Right atrium auricular region (tissue), 2 donors: Measurements from ENCODE around the gene LCE3B. TPM values are rescaled to one million over a fixed set of nuclear protein-coding genes. Genes with fewer than 3 reads are reported as not detected.

ENCODE experiments used
- DNase-seq: peaks from one replicate; pipeline ENCODE4 v3.0.0-alpha.2; 2019; ENCODE audit warnings: low spot score
- H3K27ac ChIP-seq, 2 donors: fragments of 200-600 bp; sonication (generic); 1 replicate in 1 of 2; 2 replicates in 1 of 2; pipeline ENCODE4 v1.5.1; 2016 to 2019
- H3K27me3 ChIP-seq, 2 donors: fragments of 200-600 bp; sonication (generic); one replicate each; pipeline versions ENCODE4 v1.5.1 to v1.6.0; 2017 to 2019
- H3K36me3 ChIP-seq: fragments of 200-600 bp; sonication (generic); one replicate; pipeline ENCODE4 v1.5.1; 2016
- H3K4me1 ChIP-seq, 2 donors: fragments of 200-600 bp; sonication (generic); one replicate each; pipeline versions ENCODE4 v1.5.1 to v1.6.0; 2017 to 2019
- H3K4me3 ChIP-seq, 2 donors: fragments of 200-600 bp; sonication (generic); 1 replicate in 1 of 2; 2 replicates in 1 of 2; pipeline ENCODE4 v1.5.1; 2017 to 2019; ENCODE audit warnings: mild to moderate bottlenecking in 1 of 2, moderate library complexity in 1 of 2
- H3K9me3 ChIP-seq, 2 donors: fragments of 200-600 bp; sonication (generic); one replicate each; pipeline ENCODE4 v1.5.1; 2019
- CTCF ChIP-seq, 2 donors: fragments of 200-600 bp; sonication (generic); IDR thresholded peaks; one replicate each; pipeline ENCODE4 v1.5.1; 2019; ENCODE audit warnings: antibody characterized with exemption in 2 of 2
- total RNA-seq, 2 donors: library from RNA; depleted of rRNA; stranded (reverse); fragments of >200 nt; gene quantifications; one replicate each; pipeline ENCODE4 v1.1.0, GENCODE V29; 2016

Gene LCE3B
- total RNA-seq, 2 donors from 2014 or later = not detected

- H3K4me1 ChIP-seq = no peaks in the 10 kb centered on the region
- no peak within 1 kb of the TSS for H3K4me3 ChIP-seq
- no peak within 1 kb of the TSS for H3K27ac ChIP-seq
- no peak for DNase-seq
- no peaks in the 10 kb centered on the region for H3K27me3 ChIP-seq
- peaks cover 0 to 19% of the 10 kb centered on the region in 2 donors for H3K9me3 ChIP-seq
- TF ChIP-seq CTCF (IDR thresholded peaks at IDR 0.05) = no peak
- no peaks in the 10 kb centered on the region for H3K36me3 ChIP-seq
Measured at GRCh38 chr1:152622803-152623202, 9.2 kb downstream of the LCE3B start, which contains the start of gene LCE3A. TSS of gene LCE3A (minus strand) at chr1:152623103. CDS start at chr1:152623103, 0 bp downstream.

GRCh38 chr1:152623203-152623844, 9.7 kb downstream of the LCE3B start:
- Histone ChIP-seq H3K27ac (no peak overlapping the region), H3K4me3 (no peak overlapping the region), H3K4me1 (no peaks in the 10 kb centered on the region), H3K27me3 (no peaks in the 10 kb centered on the region), H3K36me3 (no peaks in the 10 kb centered on the region), H3K9me3 (peaks cover 0 to 16% of the 10 kb centered on the region in 2 donors)
- no peak for TF ChIP-seq CTCF (IDR thresholded peaks at IDR 0.05)
- no peak for DNase-seq

GRCh38 chr1:152626744-152627143, 13.1 kb downstream of the LCE3B start:
- DNase-seq = no peak
- Histone ChIP-seq H3K4me1 (no peaks in the 10 kb centered on the region), H3K36me3 (no peaks in the 10 kb centered on the region), H3K9me3 (no peaks in the 10 kb centered on the region), H3K27ac (no peak overlapping the region), H3K27me3 (no peaks in the 10 kb centered on the region), H3K4me3 (no peak overlapping the region)
- no peak for TF ChIP-seq CTCF (IDR thresholded peaks at IDR 0.05)

GRCh38 chr1:152630596-152630995, 17.0 kb downstream of the LCE3B start:
- Histone ChIP-seq H3K36me3 (no peaks in the 10 kb centered on the region), H3K4me3 (no peak overlapping the region), H3K27me3 (no peaks in the 10 kb centered on the region), H3K27ac (no peak overlapping the region), H3K4me1 (no peaks in the 10 kb centered on the region), H3K9me3 (peaks cover 0 to 6% of the 10 kb centered on the region in 2 donors)
- no peak for TF ChIP-seq CTCF (IDR thresholded peaks at IDR 0.05)
- no peak for DNase-seq

- Histone ChIP-seq H3K4me3 (no peak overlapping the region), H3K4me1 (no peaks in the 10 kb centered on the region), H3K27ac (no peak overlapping the region), H3K27me3 (no peaks in the 10 kb centered on the region), H3K36me3 (no peaks in the 10 kb centered on the region), H3K9me3 (peaks cover 0 to 6% of the 10 kb centered on the region in 2 donors)
- TF ChIP-seq CTCF (IDR thresholded peaks at IDR 0.05) = no peak
- DNase-seq = no peak
Measured at GRCh38 chr1:152640351-152640750, 26.7 kb downstream of the LCE3B start.

- no peaks in the 10 kb centered on the region for H3K36me3 ChIP-seq
- no peak overlapping the region for H3K27ac ChIP-seq
- H3K4me3 ChIP-seq = no peak overlapping the region
- H3K27me3 ChIP-seq = no peaks in the 10 kb centered on the region
- peaks cover 0 to 2% of the 10 kb centered on the region in 2 donors for H3K9me3 ChIP-seq
- no peaks in the 10 kb centered on the region for H3K4me1 ChIP-seq
- no peak for DNase-seq
- TF ChIP-seq CTCF (IDR thresholded peaks at IDR 0.05) = no peak
Measured at GRCh38 chr1:152643945-152644344, 30.3 kb downstream of the LCE3B start.
